ENCODE measurements around the gene TGFBI. TPM values are rescaled to one million over a fixed set of nuclear protein-coding genes. Genes with fewer than 3 reads are reported as not detected.

The TGFBI gene
- polyA plus RNA-seq, 3 donors, result 480 to 653 (median 565) TPM

GRCh38 chr5:136056336-136056735 lies 27.5 kb downstream of the TGFBI start:
- peaks cover 98 to 100% of the 10 kb centered on the region in 2 donors for H3K36me3 ChIP-seq (replicated peaks in 1 of 2; ENCODE audit: control insufficient read depth in 1 of 2, insufficient read depth in 2 of 2, low read length in 2 of 2)
- H3K9me3 ChIP-seq (replicated peaks in 1 of 2; ENCODE audit: control insufficient read depth in 1 of 2, insufficient read depth in 1 of 2, low read length in 2 of 2), result no peaks in the 10 kb centered on the region
- Mint-ChIP-seq H3K4me1 (peaks cover 10% of the 10 kb centered on the region), H3K4me3 (no peak overlapping the region), H3K36me3 (peaks cover 99 to 100% of the 10 kb centered on the region in 2 donors), H3K27me3 (ENCODE audit: low read depth in 3 of 3) (peaks cover 2 to 8% (median 8%) of the 10 kb centered on the region in 3 donors), H3K9me3 (no peaks in the 10 kb centered on the region), H3K27ac (peak overlapping the region in 1 of 7 donors; percentile 12)
- H3K4me1 ChIP-seq (ENCODE audit: control insufficient read depth in 1 of 2, insufficient read depth in 2 of 2, low read length in 2 of 2), result peaks cover 8 to 9% of the 10 kb centered on the region in 2 donors
- H3K9ac ChIP-seq (ENCODE audit: insufficient read depth, low read length, poor library complexity, severe bottlenecking), result no peak overlapping the region
- H3K4me2 ChIP-seq (replicated peaks; ENCODE audit: extremely low read depth, low read length, poor library complexity, severe bottlenecking), result no peak overlapping the region
- no peak overlapping the region for H3K4me3 ChIP-seq (replicated peaks in 1 of 3; ENCODE audit: low read depth in 2 of 3, low read length in 3 of 3)
- TF ChIP-seq CTCF (IDR thresholded peaks at IDR 0.05), result no peak
- intact Hi-C loops (cut with micrococcal nuclease), result no loop called here
- WGBS (ENCODE audit: insufficient coverage), result 100% methylated on average over 2 of the region's 5 CpGs
- H4K20me1 ChIP-seq (ENCODE audit: insufficient read depth, low read length), result peaks cover 94% of the 10 kb centered on the region
- no peaks in the 10 kb centered on the region for H3K27me3 ChIP-seq (ENCODE audit: control insufficient read depth in 2 of 2, insufficient read depth in 2 of 2, low read length in 2 of 2)
- DNase-seq, result no peak
- H3K79me2 ChIP-seq (ENCODE audit: insufficient read depth, low read length), result no peaks in the 10 kb centered on the region
- H2AFZ ChIP-seq (ENCODE audit: insufficient read depth, low read depth, low read length, poor library complexity, severe bottlenecking), result no peak overlapping the region
- no peak overlapping the region for H3K27ac ChIP-seq (ENCODE audit: low read depth in 1 of 2, low read length in 2 of 2)

GRCh38 chr5:136056771-136057335 lies 28.1 kb downstream of the TGFBI start:
- Mint-ChIP-seq H3K36me3 (peaks cover 99 to 100% of the 10 kb centered on the region in 2 donors), H3K27ac (peak overlapping the region in 4 of 7 donors; percentile 12 to 51 (median 42)), H3K4me1 (peaks cover 5% of the 10 kb centered on the region), H3K4me3 (no peak overlapping the region), H3K27me3 (ENCODE audit: low read depth in 3 of 3) (peaks cover 2 to 8% (median 8%) of the 10 kb centered on the region in 3 donors), H3K9me3 (no peaks in the 10 kb centered on the region)
- H3K27ac ChIP-seq (ENCODE audit: low read depth in 1 of 2, low read length in 2 of 2), result peak overlapping the region in 1 of 2 donors; percentile 61
- H3K36me3 ChIP-seq (replicated peaks in 1 of 2; ENCODE audit: control insufficient read depth in 1 of 2, insufficient read depth in 2 of 2, low read length in 2 of 2), result peaks cover 98 to 100% of the 10 kb centered on the region in 2 donors
- H2AFZ ChIP-seq (ENCODE audit: insufficient read depth, low read depth, low read length, poor library complexity, severe bottlenecking), result no peak overlapping the region
- H3K4me2 ChIP-seq (replicated peaks; ENCODE audit: extremely low read depth, low read length, poor library complexity, severe bottlenecking), result no peak overlapping the region
- no peak overlapping the region for H3K4me3 ChIP-seq (replicated peaks in 1 of 3; ENCODE audit: low read depth in 2 of 3, low read length in 3 of 3)
- no peak for TF ChIP-seq CTCF (IDR thresholded peaks at IDR 0.05)
- H3K9ac ChIP-seq (ENCODE audit: insufficient read depth, low read length, poor library complexity, severe bottlenecking), result peak overlapping the region; percentile 4
- no peak for DNase-seq
- WGBS (ENCODE audit: insufficient coverage), result 96% methylated on average over 6 of the region's 8 CpGs
- peaks cover 94% of the 10 kb centered on the region for H4K20me1 ChIP-seq (ENCODE audit: insufficient read depth, low read length)
- no peaks in the 10 kb centered on the region for H3K79me2 ChIP-seq (ENCODE audit: insufficient read depth, low read length)
- H3K9me3 ChIP-seq (replicated peaks in 1 of 2; ENCODE audit: control insufficient read depth in 1 of 2, insufficient read depth in 1 of 2, low read length in 2 of 2), result no peaks in the 10 kb centered on the region
- peaks cover 3 to 4% of the 10 kb centered on the region in 2 donors for H3K4me1 ChIP-seq (ENCODE audit: control insufficient read depth in 1 of 2, insufficient read depth in 2 of 2, low read length in 2 of 2)
- H3K27me3 ChIP-seq (ENCODE audit: control insufficient read depth in 2 of 2, insufficient read depth in 2 of 2, low read length in 2 of 2), result no peaks in the 10 kb centered on the region
- intact Hi-C loops (cut with micrococcal nuclease), result no loop called here
